Fibroblast of lung (primary cell): ENCODE measurements around the gene HDAC8.

Source experiments
- EZH2 ChIP-seq: IDR thresholded peaks from 2 replicates; pipeline ENCODE4 v1.5.1; 2012; ENCODE audit warnings: low read length, control low read depth, mild to moderate bottlenecking; ENCODE audit errors: missing control alignments
- TF ChIP-seq, protein P1 (sequence below), 2 donors: IDR thresholded peaks in 1 of 2; conservative IDR thresholded peaks in 1 of 2; 1 replicate in 1 of 2; 2 replicates in 1 of 2; pipeline ENCODE4 v1.5.1; 2011 to 2012; ENCODE audit warnings: low read length in 2 of 2, control low read depth in 1 of 2, inconsistent platforms in 1 of 2, low read depth in 1 of 2, mild to moderate bottlenecking in 1 of 2

DNA sequence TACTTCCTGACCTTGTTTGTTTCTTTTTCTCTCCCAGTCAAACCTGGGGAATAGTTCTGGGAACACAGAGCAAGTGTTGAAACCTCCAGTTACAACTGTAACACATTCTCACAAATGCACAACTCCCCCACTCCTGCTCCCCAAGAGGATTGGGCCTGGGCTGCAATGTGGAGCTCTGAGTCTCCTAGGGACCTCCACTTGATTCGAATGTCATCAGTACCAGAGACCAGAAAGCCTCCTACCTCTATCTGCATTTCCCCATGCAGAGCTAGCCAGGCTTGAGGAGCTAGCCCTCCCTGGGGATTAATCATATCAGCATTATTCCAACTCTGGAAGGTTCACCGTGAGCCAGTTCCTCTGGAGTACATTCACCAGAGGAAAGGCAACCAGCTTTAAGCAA lies 225.3 kb downstream of the HDAC8 start:
- TF ChIP-seq, protein P1, sequence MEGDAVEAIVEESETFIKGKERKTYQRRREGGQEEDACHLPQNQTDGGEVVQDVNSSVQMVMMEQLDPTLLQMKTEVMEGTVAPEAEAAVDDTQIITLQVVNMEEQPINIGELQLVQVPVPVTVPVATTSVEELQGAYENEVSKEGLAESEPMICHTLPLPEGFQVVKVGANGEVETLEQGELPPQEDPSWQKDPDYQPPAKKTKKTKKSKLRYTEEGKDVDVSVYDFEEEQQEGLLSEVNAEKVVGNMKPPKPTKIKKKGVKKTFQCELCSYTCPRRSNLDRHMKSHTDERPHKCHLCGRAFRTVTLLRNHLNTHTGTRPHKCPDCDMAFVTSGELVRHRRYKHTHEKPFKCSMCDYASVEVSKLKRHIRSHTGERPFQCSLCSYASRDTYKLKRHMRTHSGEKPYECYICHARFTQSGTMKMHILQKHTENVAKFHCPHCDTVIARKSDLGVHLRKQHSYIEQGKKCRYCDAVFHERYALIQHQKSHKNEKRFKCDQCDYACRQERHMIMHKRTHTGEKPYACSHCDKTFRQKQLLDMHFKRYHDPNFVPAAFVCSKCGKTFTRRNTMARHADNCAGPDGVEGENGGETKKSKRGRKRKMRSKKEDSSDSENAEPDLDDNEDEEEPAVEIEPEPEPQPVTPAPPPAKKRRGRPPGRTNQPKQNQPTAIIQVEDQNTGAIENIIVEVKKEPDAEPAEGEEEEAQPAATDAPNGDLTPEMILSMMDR (conservative IDR thresholded peaks at IDR 0.05 in 1 of 2, IDR thresholded peaks at IDR 0.05 in 1 of 2; ENCODE audit: low read depth in 1 of 2, low read length in 2 of 2), result no peak
- no peak for TF ChIP-seq EZH2
